Stimulated activated CD8-positive, alpha-beta memory T cell treated with anti-CD3 and anti-CD28 coated beads, Interleukin-15, amount 100 ng/mL, for 1 hour (primary cell): ENCODE data around the gene ZFR2.

Experiments used
- DNase-seq: peaks from one replicate; pipeline ENCODE4 v3.0.0-alpha.2; 2020; ENCODE audit warnings: low read depth

ZFR2 gene

DNA sequence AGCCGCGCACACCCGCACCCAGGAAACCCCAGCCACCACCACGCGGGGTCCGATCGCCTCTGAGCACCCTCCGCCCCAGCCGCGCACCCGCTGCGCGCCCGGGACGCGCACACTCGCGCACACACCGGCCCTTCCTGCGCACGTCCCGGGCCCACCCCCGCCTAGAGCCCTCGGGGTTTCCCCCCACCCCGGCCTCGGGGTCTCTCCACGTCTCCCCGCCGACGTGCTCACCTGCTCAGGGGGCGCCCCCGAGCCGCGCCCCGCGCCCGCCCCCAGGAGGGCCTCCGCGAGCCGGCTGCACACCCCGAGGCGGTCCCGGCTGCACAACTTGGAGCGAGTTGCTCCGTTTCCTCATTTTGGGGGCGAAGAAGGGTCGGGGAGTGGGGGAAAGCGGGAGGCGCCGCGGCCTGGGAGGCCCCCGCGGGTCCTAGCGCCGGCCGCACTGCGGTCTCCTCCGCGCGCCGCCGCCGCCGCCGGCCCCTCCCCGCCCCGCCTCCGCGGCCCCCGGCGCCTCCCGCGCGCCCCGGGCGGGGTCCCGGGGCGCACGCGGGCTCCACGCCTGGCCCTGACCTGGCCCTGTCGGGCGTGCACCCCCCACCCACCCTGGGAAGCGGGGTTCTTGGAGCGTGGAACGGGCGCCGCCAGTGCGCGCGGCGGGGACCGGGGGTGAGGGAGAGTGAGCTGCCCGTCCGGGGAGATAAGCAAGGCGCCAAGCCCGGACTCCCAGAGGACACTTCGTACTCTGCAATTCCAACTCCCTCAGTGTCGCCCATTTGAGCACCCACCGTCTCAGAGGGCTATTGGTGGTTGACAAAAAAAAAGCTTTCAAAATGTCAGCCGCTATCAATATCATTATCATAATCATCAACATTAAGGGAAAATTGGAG lies 82.7 kb downstream of the ZFR2 start, which contains the start of gene MATK:
Gene MATK (minus strand): TSS at position 444 of the 887 bp plus-strand sequence. CDS start 1,246 bp downstream, outside the sequence.
- DNase-seq, result no peak

DNA sequence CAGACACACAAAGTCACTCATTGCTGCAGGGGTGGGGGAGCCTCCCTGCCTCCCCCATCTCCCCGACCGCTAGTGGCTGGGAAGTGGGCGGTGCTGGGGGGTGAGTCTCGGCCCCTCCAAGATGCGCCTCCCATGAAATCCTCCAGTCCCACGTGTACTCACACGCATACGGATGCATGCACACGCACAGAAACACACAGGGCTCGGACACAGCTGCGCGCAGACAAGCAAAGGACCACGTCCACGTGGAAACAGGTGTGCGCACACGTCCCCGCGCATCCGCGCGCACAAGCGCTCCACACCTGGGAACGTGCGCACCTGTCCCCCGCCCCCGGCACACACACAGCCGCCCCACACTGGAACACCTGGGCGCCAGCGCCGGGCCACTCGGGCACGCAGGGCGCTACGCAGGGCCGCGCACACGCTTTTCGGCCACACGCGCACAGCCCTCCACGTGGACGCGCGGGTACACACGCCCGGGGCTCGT lies 83.3 kb downstream of the ZFR2 start:
- no peak for DNase-seq

DNA sequence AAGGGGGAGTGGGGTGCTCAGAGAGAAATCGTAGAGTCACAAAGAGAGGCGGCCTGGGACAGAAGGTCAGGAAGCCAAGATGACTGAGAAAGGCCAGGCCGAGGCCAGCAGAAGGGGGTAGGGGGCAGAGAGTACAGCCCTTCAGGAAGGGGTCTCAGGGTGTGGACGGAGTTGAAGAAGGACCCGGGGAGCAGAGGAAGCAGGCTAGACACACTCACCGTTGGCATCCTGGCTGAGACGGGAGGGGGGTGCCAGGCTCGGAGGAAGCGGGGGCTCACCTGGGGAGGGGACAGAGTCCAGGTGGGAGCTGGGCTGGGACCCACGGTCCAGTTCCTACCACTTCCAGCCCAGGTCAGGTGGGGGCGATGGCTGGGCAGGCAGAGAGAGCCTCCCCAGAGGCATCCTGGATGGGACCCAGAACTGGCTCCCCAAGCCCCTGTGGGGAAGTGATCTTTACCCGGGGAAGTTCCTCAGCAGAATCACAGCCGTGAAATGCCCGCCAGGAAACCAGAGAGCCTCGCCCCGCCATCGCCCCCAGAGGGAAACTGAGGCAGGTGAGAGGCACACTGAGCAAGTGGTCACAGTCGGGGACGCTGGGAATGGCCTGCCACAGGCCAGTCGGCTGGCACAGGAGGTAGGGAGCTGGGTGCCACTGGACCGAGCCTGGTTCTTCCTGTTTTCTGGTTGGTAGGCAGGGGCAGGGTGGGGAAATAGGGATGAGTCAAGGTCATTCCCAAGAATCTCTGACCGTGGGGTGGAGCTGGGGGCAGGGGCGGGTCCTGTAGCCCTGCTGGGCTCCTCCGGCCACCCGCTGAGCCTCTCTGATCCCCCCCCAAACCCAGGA lies 84.0 kb downstream of the ZFR2 start:
- no peak for DNase-seq

DNA sequence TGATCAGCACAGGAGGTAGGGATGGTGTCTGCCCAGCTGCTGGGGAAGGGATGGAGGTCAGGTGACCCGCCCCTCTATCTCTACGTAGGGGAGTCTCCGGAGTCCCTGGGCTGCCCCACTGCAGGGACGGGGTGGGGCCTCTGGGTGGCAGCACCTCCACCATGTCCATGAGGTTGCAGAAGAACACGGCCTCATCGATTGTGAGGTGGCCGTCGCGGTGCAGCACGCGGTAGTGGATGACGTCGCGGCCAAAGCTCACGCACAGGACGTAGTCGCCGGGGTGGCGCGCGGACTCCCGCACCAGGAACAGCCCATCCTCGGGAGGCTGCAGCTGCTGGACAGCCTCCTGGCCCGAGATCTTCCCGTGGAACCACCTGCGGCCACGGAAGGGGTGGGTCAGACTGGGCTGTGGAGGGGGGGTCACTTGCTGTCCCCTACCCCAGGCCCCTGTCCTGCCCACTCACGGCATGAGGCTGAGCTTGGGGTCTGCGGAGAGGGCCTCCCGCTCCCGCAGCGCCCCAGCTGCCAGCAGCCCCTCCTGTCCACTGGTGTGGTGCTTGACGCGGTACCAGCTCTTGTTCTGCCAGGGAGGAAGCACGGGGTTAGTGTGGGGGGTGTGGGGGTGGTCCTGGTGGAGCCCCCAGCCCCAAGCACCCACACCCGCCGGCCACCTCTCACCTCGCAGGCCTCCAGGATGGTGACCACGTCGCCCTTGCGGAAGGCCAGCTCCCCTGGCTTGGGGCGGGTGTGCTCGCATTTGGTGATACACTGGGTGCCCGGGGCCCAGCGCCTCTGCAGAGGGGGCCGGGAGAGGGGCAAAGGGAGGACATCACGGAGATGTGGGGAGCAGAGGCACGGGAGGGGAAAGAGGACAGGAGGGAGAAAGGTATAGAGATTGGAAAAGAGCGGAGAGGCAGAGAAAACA lies 84.9 kb downstream of the ZFR2 start:
- DNase-seq, result no peak

DNA sequence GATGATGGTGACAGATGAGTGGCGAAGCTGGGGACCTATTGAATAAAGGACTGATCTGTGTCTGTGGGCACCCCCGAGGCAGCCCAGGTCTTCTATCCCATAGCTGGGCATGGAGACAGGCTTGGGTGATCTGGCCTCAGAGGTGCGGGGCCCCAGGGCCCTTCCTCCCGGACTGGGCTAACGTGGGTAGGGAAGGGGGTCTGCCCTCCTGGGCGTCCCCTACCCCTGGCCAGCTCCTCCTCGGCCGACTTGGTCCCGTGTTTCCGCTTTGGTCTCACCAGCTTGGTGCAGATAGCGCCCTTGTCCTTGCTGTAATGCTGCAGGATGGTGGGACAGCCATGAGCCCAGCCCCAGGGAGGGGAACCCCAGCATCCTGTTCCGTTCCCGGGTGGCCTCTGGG lies 85.9 kb downstream of the ZFR2 start:
- no peak for DNase-seq

DNA sequence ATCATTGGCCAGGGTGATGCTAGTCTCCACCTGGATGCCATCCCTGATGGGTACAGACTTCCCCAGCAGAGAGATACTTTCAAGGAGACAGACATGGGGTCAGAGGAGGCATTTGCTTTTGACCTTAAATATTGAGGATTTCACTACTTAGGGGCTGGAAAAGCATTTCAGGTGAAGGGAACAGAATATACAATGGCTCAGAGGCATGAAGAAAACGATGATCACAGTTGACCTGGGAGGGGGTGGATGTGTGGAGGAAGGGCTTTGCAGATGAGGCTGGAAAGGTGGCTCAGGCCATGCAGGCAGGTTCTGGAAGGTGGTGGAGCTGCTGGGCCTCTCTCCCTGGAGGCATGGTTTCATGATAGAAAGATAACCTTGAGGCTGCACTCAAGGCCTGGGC lies 86.5 kb downstream of the ZFR2 start:
- DNase-seq, result no peak

DNA sequence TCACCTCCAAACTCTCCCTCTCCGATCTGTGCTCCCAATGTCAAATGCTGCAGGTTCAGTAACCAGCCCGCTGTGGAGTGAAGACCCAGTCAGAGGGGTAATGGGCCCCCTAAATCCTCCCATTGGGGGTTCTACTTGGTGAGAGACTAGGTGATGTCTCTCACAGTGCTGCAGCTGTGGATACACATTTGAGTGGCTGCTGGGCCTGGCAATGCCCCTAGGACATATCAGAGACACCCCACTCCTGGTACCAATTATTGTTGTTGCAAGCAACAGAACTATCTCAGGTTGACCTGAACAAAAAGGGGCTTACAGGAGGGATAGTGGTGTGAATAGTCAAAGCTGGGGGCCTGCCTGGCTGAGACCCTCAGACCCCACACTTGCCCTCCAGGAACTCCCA lies 87.2 kb downstream of the ZFR2 start:
- DNase-seq, result no peak

DNA sequence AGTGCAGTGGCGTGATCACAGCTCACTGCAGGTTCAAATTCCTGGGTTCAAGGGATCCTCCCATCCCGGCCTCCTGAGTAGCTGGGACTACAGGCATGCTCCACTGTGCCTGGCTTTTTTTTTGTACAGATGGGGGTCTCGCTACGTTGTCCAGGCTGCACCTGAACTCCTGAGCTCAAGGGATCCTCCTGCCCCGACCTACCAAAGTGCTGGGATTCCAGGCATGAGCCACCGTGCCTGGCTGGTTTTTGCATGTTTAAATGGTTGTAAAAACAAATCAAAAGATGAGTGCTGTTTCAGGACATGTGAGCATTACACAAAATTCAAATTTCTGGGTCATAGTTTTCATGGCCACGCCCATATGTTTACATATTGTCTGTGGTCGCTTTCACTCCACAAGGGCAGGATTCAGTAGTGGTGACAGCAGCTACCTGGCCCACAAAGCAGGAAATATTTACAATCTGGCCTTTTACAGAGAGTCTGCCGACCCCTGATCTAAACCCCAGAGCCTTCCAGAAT lies 88.0 kb downstream of the ZFR2 start:
- DNase-seq, result no peak

DNA sequence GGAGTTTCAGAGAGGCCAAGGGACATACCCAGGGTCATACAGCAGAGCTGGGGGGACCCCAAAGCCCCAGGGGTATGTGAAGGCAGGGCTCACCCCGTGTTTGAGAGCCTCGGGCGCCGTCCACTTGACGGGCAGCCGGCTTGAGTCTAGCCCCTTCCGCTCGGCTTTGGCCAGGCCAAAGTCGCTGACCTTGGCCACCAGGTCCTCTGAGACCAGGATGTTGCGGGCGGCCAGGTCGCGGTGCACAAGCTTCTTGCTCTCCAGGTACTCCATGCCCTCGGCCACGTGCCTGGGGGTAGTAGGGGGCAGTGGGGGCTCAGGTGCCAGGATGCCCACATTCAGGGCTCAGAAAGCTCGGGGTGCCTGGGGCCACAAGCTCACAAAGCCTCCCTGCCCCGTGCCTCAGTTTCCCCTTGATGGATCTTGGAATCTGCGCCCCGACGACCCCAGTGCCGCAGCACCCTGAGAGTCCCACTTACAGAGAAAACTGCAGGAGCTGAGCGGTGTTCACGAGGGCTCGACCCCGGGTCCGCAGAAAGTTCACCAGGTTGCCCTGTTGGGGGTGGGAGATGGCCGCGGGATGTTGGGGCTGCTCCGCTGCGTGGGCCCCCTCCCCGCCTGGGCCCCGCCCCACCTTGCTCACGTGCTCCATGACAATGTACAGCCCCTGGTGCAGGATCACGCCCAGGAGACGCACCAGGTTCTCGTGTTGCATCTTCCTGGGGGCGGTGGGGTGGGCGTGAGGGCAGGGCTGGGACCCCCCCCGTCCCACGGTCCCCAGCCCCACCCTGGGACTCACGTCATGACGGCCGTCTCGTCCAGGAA lies 89.7 kb downstream of the ZFR2 start:
- no peak for DNase-seq

DNA sequence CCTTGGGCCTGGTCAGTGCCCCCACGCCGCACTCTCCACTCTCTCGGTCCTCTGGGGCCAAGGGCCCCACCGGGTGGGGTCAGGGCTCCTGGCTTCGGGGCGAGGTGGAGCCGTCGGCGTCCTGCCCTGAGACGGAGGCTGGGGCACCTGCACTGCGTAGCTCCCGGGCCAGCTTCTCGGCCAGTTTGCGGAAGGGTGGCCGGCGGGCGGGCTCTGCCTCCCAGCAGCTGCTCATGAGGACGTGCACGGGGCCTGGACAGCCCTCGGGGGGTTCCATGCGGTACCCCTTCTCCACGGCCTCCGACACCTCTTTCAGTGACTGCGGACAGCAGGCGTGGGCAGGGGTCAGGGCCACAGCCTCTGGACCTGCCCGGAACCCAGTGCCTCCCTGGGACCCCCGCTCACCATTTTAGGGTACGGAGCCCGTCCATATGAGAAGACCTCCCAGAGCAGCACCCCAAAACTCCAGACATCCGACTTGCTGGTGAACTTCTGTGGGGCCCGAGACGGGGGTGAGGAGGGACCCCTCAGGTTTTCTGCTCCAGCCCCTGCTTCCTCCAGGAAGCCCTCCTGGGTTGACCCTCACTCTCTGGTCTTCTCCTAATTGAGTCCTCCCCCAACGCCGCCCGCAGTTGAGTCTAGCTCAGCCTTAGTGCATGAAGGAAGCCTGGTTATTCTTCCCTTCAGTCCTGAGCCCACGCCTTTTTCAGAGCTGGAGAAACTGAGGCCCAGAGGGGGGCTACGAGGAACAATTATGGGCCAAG lies 90.6 kb downstream of the ZFR2 start:
- no peak for DNase-seq

DNA sequence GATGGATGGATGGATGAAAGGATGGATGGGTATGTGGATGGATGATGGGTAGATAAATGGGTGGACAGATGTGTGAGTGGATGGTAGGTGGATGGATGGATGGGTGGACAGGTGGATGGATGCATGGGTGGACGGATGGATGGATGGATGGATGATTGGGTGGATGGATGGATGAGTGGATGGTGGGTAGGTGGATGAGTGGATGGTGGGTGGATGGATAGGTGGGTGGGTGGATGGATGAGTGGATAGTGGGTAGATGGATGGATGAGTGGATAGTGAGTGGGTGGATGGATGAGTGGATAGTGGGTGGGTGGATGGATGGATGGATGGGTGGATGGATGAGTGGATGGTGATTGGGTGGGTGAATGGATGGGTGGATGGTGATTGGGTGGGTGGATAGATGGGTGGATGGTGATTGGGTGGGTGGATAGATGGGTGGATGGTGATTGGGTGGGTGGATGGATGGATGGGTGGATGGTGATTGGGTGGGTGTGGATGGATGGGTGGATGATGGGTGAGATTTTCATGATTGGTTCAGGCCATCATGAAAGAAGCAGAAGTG lies 92.3 kb downstream of the ZFR2 start:
- DNase-seq, result no peak

DNA sequence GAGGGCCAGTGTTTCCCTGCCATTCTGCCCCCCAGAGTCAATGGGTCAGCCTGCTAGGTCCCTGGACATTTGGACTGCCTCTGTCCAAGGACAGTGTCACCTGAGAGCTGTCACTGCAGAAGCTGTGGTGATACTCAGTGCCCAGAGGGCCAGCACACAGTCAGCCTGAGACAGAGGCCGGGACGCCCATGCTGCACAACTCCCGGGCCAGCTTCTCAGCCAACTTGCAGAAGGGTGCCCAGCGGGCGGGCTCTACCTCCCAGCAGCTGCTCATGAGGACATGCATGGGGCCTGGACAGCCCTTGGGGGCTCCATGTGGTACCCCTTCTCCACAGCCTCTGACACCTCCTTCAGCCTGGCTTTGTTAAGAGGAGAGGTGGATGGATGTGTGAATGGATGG lies 93.0 kb downstream of the ZFR2 start:
- DNase-seq, result no peak

DNA sequence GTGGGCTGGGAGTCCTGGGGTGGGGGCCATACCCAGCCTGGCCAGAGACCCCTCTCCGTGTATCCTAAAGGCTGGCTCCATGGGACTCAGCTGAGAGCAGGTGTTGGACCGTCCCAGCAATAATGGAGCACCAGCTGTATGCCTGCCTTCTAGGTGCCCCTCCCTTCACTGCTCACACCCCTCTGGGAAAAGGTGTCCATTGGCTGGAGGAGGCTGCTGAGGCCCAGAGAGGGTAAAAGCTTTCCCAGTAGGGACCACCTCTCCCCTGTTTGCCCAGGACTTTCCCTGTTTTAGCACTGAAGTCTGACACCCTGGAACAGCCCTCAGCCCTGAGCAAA lies 93.5 kb downstream of the ZFR2 start:
- no peak for DNase-seq

DNA sequence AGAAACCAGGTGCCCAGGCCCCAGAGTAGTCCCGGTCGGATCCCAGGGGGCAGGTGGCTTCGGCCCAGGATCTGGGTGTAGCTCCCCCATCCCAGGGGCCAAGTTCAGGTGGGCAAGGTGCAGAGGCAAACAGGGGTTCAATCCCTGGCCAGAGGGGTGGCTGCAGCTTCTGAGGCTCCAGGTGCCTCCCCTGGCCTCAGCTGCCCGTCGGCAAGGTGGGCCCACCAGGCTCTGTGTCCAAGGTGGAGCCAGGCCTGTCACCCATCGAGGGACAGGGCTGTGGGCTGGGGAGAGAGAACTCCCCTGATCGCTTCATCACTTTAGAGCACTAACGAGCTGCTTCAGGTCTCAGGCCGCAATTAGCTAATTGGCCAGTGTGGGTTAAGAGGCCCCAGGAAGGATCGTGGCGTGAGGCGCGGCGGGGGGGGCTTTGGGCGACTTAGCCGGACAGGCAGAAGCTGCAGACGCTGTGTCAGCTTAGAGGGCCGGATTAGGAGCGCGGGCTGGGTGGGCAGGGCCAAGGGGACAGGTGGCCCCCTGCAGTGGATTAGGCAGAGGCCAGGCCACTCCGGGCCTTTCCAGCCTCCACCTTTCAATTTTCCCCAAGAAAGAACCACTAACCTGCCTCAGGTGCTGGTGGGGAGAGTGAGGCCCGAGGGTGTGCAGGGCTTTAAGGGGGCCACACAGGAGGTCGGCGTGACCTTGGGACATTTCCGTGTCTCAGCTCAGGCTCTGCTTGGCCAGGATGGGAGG lies 94.0 kb downstream of the ZFR2 start:
- no peak for DNase-seq

DNA sequence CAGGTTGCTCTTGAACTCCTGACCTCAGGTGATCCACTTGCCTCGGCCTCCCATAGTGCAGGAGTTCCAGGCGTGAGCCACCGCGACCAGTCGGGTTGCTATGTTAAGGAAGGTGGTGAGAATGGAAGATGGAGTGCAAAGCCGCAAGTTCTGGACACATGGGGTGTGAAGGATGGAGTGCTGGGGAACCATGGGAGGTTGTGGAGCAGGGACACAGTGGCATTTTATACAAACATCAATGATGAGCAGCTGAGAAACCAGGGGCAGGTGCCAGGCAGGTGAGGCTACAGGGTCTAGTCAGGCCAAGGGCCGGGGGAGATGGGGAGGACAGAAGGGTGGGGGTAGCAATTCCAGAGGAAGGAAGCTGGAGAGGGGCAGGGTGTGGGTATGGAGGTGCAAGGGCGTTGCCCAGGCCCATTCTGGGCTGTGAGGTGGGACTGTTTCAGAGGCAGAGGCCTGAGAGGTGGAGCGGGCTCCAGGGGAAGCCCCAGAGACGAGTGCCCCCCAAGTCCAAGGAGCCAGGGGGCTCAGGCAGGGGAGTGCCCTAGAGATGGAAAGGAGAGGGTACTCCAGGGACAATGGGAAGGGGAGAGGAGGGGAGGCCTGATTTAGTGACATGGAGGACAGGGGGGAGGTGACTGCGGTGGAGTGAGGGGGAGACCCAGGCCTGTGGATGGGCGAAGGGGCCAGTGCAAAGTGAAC lies 94.9 kb downstream of the ZFR2 start:
- no peak for DNase-seq

DNA sequence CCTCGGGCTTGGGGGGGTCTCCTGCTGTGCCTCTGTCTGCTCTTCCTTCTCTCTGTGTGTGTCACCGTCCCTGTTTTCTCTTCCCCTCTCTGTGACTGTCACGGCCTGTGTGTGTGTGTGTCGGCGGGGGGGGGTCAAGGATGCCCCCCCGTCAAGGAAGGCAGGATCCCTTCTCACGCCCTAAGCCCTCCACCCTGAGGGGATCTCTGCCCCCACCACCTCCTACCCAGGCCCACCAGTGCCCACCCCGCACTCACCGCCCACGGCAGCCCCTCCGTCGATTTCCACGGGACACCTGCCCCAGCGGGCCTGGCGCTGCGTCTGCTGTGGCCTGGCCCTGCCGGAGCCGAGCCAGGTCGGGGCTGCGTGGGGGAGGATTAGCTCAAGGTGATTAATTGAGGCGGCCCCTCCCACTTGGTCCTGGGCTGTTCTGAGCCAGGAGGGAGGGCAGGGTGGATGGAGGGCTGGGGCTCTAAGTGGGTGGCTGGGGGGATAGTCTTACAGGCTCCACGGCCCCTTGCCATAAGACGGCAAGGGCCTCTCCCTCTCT lies 96.9 kb downstream of the ZFR2 start, which contains the start of gene RAX2:
Gene RAX2 (minus strand): TSS at position 323 of the 550 bp plus-strand sequence. CDS start 486 bp downstream, outside the sequence.
- no peak for DNase-seq

DNA sequence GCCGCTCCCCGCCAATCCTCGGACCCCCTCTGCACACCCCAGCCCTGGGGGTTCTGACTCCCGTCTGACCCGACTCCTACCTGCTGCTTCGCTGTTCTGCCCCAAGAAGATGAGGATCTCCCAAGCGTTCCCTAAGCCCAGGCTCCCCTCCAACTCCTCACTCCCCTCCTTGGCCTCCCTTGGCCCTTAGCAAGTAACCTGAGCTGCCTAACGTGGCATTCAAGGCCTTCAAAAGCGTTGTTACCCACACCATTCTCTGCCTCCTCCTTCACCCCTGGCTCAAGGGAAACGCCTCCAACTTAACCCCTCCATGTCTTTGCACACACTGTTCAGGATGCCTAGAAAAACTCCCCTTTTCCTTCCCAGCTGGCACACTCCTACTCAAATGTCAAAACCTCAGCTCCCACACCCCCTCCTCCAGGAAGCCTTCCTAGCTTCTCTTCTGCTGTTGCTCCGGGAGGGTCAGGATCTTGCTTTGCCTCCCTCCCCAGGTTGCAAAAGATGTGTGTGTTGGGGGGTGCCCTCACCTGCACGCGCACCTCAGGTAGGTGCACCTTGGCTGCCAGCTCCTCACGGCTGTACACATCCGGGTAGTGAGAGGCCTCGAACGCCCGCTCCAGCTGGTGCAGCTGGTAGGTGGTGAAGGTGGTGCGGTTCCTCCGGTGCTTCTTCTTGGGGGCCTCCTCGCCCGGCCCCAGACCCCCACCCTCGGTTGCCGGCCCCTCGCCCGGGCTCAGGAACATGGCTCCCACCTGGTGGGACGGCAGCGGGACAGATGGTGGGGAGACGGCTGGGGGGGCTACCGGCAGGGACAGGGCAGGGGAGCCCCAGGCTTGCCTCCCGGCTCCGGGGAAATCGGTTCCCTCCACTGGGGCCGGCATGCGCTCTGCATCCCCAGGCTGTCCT lies 97.6 kb downstream of the ZFR2 start:
- DNase-seq, result no peak
